ENCODE data around the gene CRAMP1. TPM values are rescaled to one million over a fixed set of nuclear protein-coding genes. Genes with fewer than 3 reads are reported as not detected.

Gene CRAMP1, protein sequence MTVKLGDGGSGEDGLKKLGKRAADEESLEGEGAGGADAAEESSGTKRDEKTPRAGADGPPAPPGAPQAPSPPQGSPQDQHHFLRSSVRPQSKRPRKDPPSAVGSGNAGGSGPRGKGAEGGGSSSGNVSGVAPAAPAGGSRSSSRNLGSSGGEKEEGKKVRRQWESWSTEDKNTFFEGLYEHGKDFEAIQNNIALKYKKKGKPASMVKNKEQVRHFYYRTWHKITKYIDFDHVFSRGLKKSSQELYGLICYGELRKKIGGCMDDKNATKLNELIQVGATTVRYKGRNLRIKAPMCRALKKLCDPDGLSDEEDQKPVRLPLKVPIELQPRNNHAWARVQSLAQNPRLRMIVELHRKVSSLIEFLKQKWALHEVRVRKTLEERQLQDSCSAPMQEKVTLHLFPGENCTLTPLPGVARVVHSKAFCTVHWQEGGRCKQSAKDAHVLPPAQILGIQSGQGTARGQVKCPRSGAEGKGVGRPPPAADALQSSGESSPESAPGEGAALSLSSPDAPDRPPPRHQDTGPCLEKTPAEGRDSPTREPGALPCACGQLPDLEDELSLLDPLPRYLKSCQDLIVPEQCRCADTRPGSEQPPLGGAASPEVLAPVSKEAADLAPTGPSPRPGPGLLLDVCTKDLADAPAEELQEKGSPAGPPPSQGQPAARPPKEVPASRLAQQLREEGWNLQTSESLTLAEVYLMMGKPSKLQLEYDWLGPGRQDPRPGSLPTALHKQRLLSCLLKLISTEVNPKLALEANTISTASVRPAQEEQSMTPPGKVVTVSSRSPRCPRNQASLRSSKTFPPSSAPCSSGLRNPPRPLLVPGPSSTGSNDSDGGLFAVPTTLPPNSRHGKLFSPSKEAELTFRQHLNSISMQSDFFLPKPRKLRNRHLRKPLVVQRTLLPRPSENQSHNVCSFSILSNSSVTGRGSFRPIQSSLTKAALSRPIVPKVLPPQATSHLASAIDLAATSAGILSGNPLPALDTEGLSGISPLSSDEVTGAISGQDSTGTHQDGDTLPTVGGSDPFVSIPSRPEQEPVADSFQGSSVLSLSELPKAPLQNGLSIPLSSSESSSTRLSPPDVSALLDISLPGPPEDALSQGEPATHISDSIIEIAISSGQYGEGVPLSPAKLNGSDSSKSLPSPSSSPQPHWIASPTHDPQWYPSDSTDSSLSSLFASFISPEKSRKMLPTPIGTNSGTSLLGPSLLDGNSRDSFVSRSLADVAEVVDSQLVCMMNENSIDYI (N-terminal part only)
- 22.0 TPM for polyA plus RNA-seq
- long read RNA-seq, donor 1, partial matches to known transcripts = 0 of 1 reads
- long read RNA-seq, donor 1, other reads (novel, unspliced or antisense) = 0 of 1 reads
- long read RNA-seq, donor 2, partial matches to known transcripts = 0 of 1 reads
- long read RNA-seq, donor 2, other reads (novel, unspliced or antisense) = 0 of 1 reads
- long read RNA-seq, donor 3 = 0 reads
- long read RNA-seq, donor 4, partial matches to known transcripts = 0 of 1 reads
- long read RNA-seq, donor 4, other reads (novel, unspliced or antisense) = 0 of 1 reads
- long read RNA-seq, donor 5 = 0 reads
- long read RNA-seq, donor 6 = 0 reads
- long read RNA-seq, donor 7 = 0 reads
- long read RNA-seq, donor 8, partial matches to known transcripts = 0 of 2 reads
- long read RNA-seq, donor 8, other reads (novel, unspliced or antisense) = 0 of 2 reads
- long read RNA-seq, donor 9 = 0 reads
- long read RNA-seq, donor 10, partial matches to known transcripts = 0 of 1 reads
- long read RNA-seq, donor 10, other reads (novel, unspliced or antisense) = 0 of 1 reads
- long read RNA-seq, donor 11 = 0 reads

GRCh38 chr16:1612320-1613111 is at the start of gene CRAMP1:
CRAMP1 (plus strand) TSS chr16:1612360; CDS start chr16:1614640, 2,280 bp downstream.
- peak within 1 kb of the TSS; percentile 91 for H3K27ac ChIP-seq (ENCODE audit: low read length)
- H3K4me3 ChIP-seq (ENCODE audit: low read length) = peak within 1 kb of the TSS; percentile 75
- no peaks in the 10 kb centered on the region for H3K9me3 ChIP-seq (ENCODE audit: control insufficient read depth, low read depth, low read length)
- H3K36me3 ChIP-seq (ENCODE audit: control insufficient read depth, insufficient read depth, low read length) = peaks cover 6% of the 10 kb centered on the region
- DNase-seq = no peak
- H3K4me1 ChIP-seq (ENCODE audit: control insufficient read depth, insufficient read depth, low read length) = peaks cover 32% of the 10 kb centered on the region
- H3K27me3 ChIP-seq (ENCODE audit: control insufficient read depth, insufficient read depth, low read length) = no peaks in the 10 kb centered on the region
- no CpG with 5 or more reads among the region's 101 CpGs for WGBS (ENCODE audit: insufficient coverage, low lambda C conversion rate)

GRCh38 chr16:1563786-1564185 is 48.4 kb upstream of the CRAMP1 start:
- peaks cover 42% of the 10 kb centered on the region for H3K36me3 ChIP-seq (ENCODE audit: control insufficient read depth, insufficient read depth, low read length)
- no peak for DNase-seq
- WGBS (ENCODE audit: insufficient coverage, low lambda C conversion rate) = no CpG with 5 or more reads among the region's 20 CpGs
- no peaks in the 10 kb centered on the region for H3K4me1 ChIP-seq (ENCODE audit: control insufficient read depth, insufficient read depth, low read length)
- H3K4me3 ChIP-seq (ENCODE audit: low read length) = no peak overlapping the region
- no peaks in the 10 kb centered on the region for H3K27me3 ChIP-seq (ENCODE audit: control insufficient read depth, insufficient read depth, low read length)
- no peaks in the 10 kb centered on the region for H3K9me3 ChIP-seq (ENCODE audit: control insufficient read depth, low read depth, low read length)
- no peak overlapping the region for H3K27ac ChIP-seq (ENCODE audit: low read length)

- no peaks in the 10 kb centered on the region for H3K9me3 ChIP-seq (ENCODE audit: control insufficient read depth, low read depth, low read length)
- no peak overlapping the region for H3K4me3 ChIP-seq (ENCODE audit: low read length)
- H3K36me3 ChIP-seq (ENCODE audit: control insufficient read depth, insufficient read depth, low read length) = peaks cover 36% of the 10 kb centered on the region
- H3K27ac ChIP-seq (ENCODE audit: low read length) = no peak overlapping the region
- H3K27me3 ChIP-seq (ENCODE audit: control insufficient read depth, insufficient read depth, low read length) = no peaks in the 10 kb centered on the region
- H3K4me1 ChIP-seq (ENCODE audit: control insufficient read depth, insufficient read depth, low read length) = no peaks in the 10 kb centered on the region
- no peak for DNase-seq
- no CpG with 5 or more reads among the region's 9 CpGs for WGBS (ENCODE audit: insufficient coverage, low lambda C conversion rate)
Measured at GRCh38 chr16:1564325-1564724, 47.8 kb upstream of the CRAMP1 start.

- WGBS (ENCODE audit: insufficient coverage, low lambda C conversion rate) = 100% methylated on average over 3 of the region's 16 CpGs
- H3K4me3 ChIP-seq (ENCODE audit: low read length) = no peak overlapping the region
- H3K27ac ChIP-seq (ENCODE audit: low read length) = no peak overlapping the region
- peaks cover 28% of the 10 kb centered on the region for H3K36me3 ChIP-seq (ENCODE audit: control insufficient read depth, insufficient read depth, low read length)
- no peak for DNase-seq
- H3K4me1 ChIP-seq (ENCODE audit: control insufficient read depth, insufficient read depth, low read length) = no peaks in the 10 kb centered on the region
- no peaks in the 10 kb centered on the region for H3K27me3 ChIP-seq (ENCODE audit: control insufficient read depth, insufficient read depth, low read length)
- no peaks in the 10 kb centered on the region for H3K9me3 ChIP-seq (ENCODE audit: control insufficient read depth, low read depth, low read length)
Measured at GRCh38 chr16:1565083-1565805, 46.9 kb upstream of the CRAMP1 start.

DNA sequence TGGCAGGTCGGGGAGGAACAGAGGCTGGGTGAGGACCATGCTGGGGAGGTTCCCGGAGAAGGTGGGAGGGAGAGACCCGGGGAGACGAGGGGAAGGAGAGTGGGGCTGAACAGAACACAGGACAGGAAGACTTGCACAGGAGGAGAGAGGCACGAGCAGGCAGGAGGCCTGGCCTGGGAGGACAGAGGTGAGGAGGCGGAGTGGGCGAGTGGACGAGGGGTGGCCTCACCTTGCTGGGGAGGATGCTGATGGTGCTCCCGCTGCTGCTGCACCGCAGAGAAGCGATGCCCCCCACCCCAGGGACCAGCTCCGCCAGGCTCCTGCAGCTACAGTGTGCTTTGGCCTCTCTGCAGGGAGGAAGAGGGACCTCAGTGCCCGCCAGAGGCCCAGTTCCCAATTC is 44.2 kb upstream of the CRAMP1 start:
- H3K4me1 ChIP-seq (ENCODE audit: control insufficient read depth, insufficient read depth, low read length) = no peaks in the 10 kb centered on the region
- no peak overlapping the region for H3K4me3 ChIP-seq (ENCODE audit: low read length)
- WGBS (ENCODE audit: insufficient coverage, low lambda C conversion rate) = no CpG with 5 or more reads among the region's 13 CpGs
- no peaks in the 10 kb centered on the region for H3K27me3 ChIP-seq (ENCODE audit: control insufficient read depth, insufficient read depth, low read length)
- H3K9me3 ChIP-seq (ENCODE audit: control insufficient read depth, low read depth, low read length) = no peaks in the 10 kb centered on the region
- DNase-seq = no peak
- no peak overlapping the region for H3K27ac ChIP-seq (ENCODE audit: low read length)
- H3K36me3 ChIP-seq (ENCODE audit: control insufficient read depth, insufficient read depth, low read length) = peaks cover 20% of the 10 kb centered on the region

GRCh38 chr16:1571012-1571671 is 41.0 kb upstream of the CRAMP1 start:
- H3K36me3 ChIP-seq (ENCODE audit: control insufficient read depth, insufficient read depth, low read length) = peaks cover 14% of the 10 kb centered on the region
- WGBS (ENCODE audit: insufficient coverage, low lambda C conversion rate) = no CpG with 5 or more reads among the region's 7 CpGs
- no peak for DNase-seq
- no peaks in the 10 kb centered on the region for H3K4me1 ChIP-seq (ENCODE audit: control insufficient read depth, insufficient read depth, low read length)
- no peak overlapping the region for H3K27ac ChIP-seq (ENCODE audit: low read length)
- no peaks in the 10 kb centered on the region for H3K9me3 ChIP-seq (ENCODE audit: control insufficient read depth, low read depth, low read length)
- H3K4me3 ChIP-seq (ENCODE audit: low read length) = no peak overlapping the region
- no peaks in the 10 kb centered on the region for H3K27me3 ChIP-seq (ENCODE audit: control insufficient read depth, insufficient read depth, low read length)

GRCh38 chr16:1572673-1573072 is 39.5 kb upstream of the CRAMP1 start:
- no peaks in the 10 kb centered on the region for H3K27me3 ChIP-seq (ENCODE audit: control insufficient read depth, insufficient read depth, low read length)
- H3K9me3 ChIP-seq (ENCODE audit: control insufficient read depth, low read depth, low read length) = no peaks in the 10 kb centered on the region
- DNase-seq = no peak
- no CpG with 5 or more reads among the region's 7 CpGs for WGBS (ENCODE audit: insufficient coverage, low lambda C conversion rate)
- no peak overlapping the region for H3K27ac ChIP-seq (ENCODE audit: low read length)
- H3K36me3 ChIP-seq (ENCODE audit: control insufficient read depth, insufficient read depth, low read length) = peaks cover 14% of the 10 kb centered on the region
- no peaks in the 10 kb centered on the region for H3K4me1 ChIP-seq (ENCODE audit: control insufficient read depth, insufficient read depth, low read length)
- no peak overlapping the region for H3K4me3 ChIP-seq (ENCODE audit: low read length)

DNA sequence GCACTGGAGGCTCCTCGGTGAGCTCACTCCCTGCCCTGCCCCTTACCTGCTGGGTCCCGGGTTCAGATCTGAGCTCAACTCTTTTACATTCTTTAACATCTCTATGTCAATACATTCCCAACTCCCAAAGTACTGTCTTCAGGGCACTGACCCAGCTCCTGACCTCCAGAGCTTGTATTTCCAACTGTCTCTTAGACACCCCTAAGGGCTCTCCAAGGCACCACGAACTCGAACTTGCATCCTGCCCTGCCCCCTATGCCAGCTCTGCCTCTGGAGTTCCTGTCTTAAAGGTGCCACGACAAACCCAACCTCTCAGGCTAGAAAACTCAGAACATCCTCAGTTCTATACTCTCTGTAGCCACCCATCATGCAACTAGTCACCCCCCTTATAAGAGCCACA is 38.9 kb upstream of the CRAMP1 start:
- DNase-seq = no peak
- Histone ChIP-seq H3K27me3 (ENCODE audit: control insufficient read depth, insufficient read depth, low read length) (no peaks in the 10 kb centered on the region), H3K36me3 (ENCODE audit: control insufficient read depth, insufficient read depth, low read length) (peaks cover 14% of the 10 kb centered on the region), H3K9me3 (ENCODE audit: control insufficient read depth, low read depth, low read length) (no peaks in the 10 kb centered on the region), H3K4me3 (ENCODE audit: low read length) (no peak overlapping the region), H3K27ac (ENCODE audit: low read length) (no peak overlapping the region), H3K4me1 (ENCODE audit: control insufficient read depth, insufficient read depth, low read length) (no peaks in the 10 kb centered on the region)
- WGBS (ENCODE audit: insufficient coverage, low lambda C conversion rate) = no CpG with 5 or more reads among the region's 5 CpGs

Measured in large intestine (tissue), 12 donors.